HepG2 (cell line): ENCODE measurements around the gene CIITA. TPM values are rescaled to one million over a fixed set of nuclear protein-coding genes. Genes with fewer than 3 reads are reported as not detected.

Experiments used
- DBP ChIP-seq: sonication (generic); formaldehyde crosslinking; IDR thresholded peaks from 2 replicates; pipeline ENCODE4 v1.4.0; 2020; ENCODE audit warnings: missing genetic modification reagents; ENCODE audit errors: not compliant biosample characterization
- FOXJ3 ChIP-seq: sonication (generic); formaldehyde crosslinking; IDR thresholded peaks from 2 replicates; pipeline ENCODE4 v1.4.0; 2020; ENCODE audit warnings: missing genetic modification reagents, mild to moderate bottlenecking, borderline replicate concordance
- GATA4 ChIP-seq: sonication (generic); IDR thresholded peaks from 2 replicates; pipeline ENCODE4 v1.6.1; 2016; ENCODE audit warnings: antibody characterized with exemption, low read depth, borderline replicate concordance
- JDP2 ChIP-seq: sonication (generic); formaldehyde crosslinking; IDR thresholded peaks from 2 replicates; pipeline ENCODE4 v1.8.1; 2022; ENCODE audit warnings: missing genetic modification reagents, borderline replicate concordance
- MATR3 ChIP-seq: sonication (generic); formaldehyde crosslinking; IDR thresholded peaks from 2 replicates; pipeline ENCODE4 v1.4.0; 2020; ENCODE audit warnings: missing genetic modification reagents
- MTA3 ChIP-seq: sonication (generic); formaldehyde crosslinking; IDR thresholded peaks from 2 replicates; pipeline ENCODE4 v1.4.0; 2020; ENCODE audit warnings: missing genetic modification reagents
- PHF20 ChIP-seq: sonication (generic); formaldehyde crosslinking; IDR thresholded peaks from 2 replicates; pipeline ENCODE4 v1.5.0; 2020; ENCODE audit warnings: mild to moderate bottlenecking, missing genetic modification reagents
- PITX1 ChIP-seq: sonication (generic); formaldehyde crosslinking; IDR thresholded peaks from 2 replicates; pipeline ENCODE4 v1.5.1; 2020; ENCODE audit warnings: mild to moderate bottlenecking, missing genetic modification reagents
- PRMT3 ChIP-seq: sonication (generic); formaldehyde crosslinking; IDR thresholded peaks from 2 replicates; pipeline ENCODE4 v1.8.1; 2022; ENCODE audit warnings: low read depth, mild to moderate bottlenecking, moderate library complexity, missing genetic modification reagents, borderline replicate concordance
- RFXANK ChIP-seq: IDR thresholded peaks from 2 replicates; pipeline ENCODE4 v1.6.1; 2016
- SRY ChIP-seq: sonication (generic); formaldehyde crosslinking; IDR thresholded peaks from 2 replicates; pipeline ENCODE4 v1.8.0; 2022; ENCODE audit warnings: mild to moderate bottlenecking, missing genetic modification reagents
- STAT6 ChIP-seq: sonication (generic); formaldehyde crosslinking; IDR thresholded peaks from 2 replicates; pipeline ENCODE4 v1.4.0; 2020; ENCODE audit warnings: missing genetic modification reagents, mild to moderate bottlenecking, borderline replicate concordance
- ZFP90 ChIP-seq: sonication (generic); formaldehyde crosslinking; IDR thresholded peaks from 2 replicates; pipeline ENCODE4 v1.8.0; 2022; ENCODE audit warnings: missing genetic modification reagents, mild to moderate bottlenecking, inconsistent platforms, borderline replicate concordance
- ZNF235 ChIP-seq: sonication (generic); formaldehyde crosslinking; IDR thresholded peaks from 2 replicates; pipeline ENCODE4 v1.8.1; 2023; ENCODE audit warnings: mild to moderate bottlenecking, missing genetic modification reagents, borderline replicate concordance
- ZNF354B ChIP-seq: sonication (generic); formaldehyde crosslinking; IDR thresholded peaks from 2 replicates; pipeline ENCODE4 v1.8.0; 2022; ENCODE audit warnings: mild to moderate bottlenecking, missing genetic modification reagents
- ZNF562 ChIP-seq: sonication (generic); formaldehyde crosslinking; IDR thresholded peaks from 2 replicates; pipeline ENCODE4 v1.8.0; 2022; ENCODE audit warnings: missing genetic modification reagents, borderline replicate concordance
- ZSCAN30 ChIP-seq: sonication (generic); formaldehyde crosslinking; IDR thresholded peaks from 2 replicates; pipeline ENCODE4 v1.5.0; 2020; ENCODE audit warnings: mild to moderate bottlenecking, missing genetic modification reagents
- ZSCAN5A ChIP-seq: sonication (generic); formaldehyde crosslinking; IDR thresholded peaks from 2 replicates; pipeline ENCODE4 v1.8.0; 2022; ENCODE audit warnings: mild to moderate bottlenecking, missing genetic modification reagents, borderline replicate concordance
- polyA plus RNA-seq, 8 experiments: library from polyadenylated mRNA; depleted of rRNA in 3 of 8; stranded (reverse) in 7 of 8; unstranded in 1 of 8; fragments of >200 nt; fragmentation: Illumina TruSeq in 4 of 8; extraction: Trizol in 4 of 8; gene quantifications; 2 replicates each; pipeline versions ENCODE4 v1.2.1 to v1.2.3, GENCODE V29; 2011 to 2016; ENCODE audit warnings: low read depth in 4 of 8, missing spikeins in 1 of 8, mixed read lengths in 1 of 8; ENCODE audit not compliant: insufficient read depth in 1 of 8
- total RNA-seq, 5 experiments: library from RNA; depleted of rRNA; stranded (reverse); fragments of >200 nt; fragmentation: Illumina TruSeq; extraction: Trizol; gene quantifications; 2 replicates each; pipeline ENCODE4 v1.2.3, GENCODE V29; 2016; ENCODE audit warnings: low read depth in 1 of 5
- TF ChIP-seq, protein P1 (sequence below): sonication (generic); formaldehyde crosslinking; IDR thresholded peaks from 2 replicates; pipeline ENCODE4 v1.8.1; 2022; ENCODE audit warnings: low read depth, mild to moderate bottlenecking, missing genetic modification reagents

The CIITA gene
- total and polyA plus RNA-seq, 2 of the 13 experiments (the other 11 are each of a cell fraction or from before 2014, with no cell fraction given): 0.08 to 0.09 TPM

- no peak for TF ChIP-seq PRMT3 (CRISPR knock-in tag)
- TF ChIP-seq GATA4: no peak
- no peak for TF ChIP-seq ZSCAN30 (CRISPR knock-in tag)
- TF ChIP-seq RFXANK (CRISPR knock-in tag): no peak
- no peak for TF ChIP-seq ZNF354B (CRISPR knock-in tag)
- TF ChIP-seq ZNF562 (CRISPR knock-in tag): no peak
- TF ChIP-seq JDP2 (CRISPR knock-in tag): no peak
- no peak for TF ChIP-seq FOXJ3 (CRISPR knock-in tag)
- TF ChIP-seq STAT6 (CRISPR knock-in tag): no peak
- TF ChIP-seq, protein P1, sequence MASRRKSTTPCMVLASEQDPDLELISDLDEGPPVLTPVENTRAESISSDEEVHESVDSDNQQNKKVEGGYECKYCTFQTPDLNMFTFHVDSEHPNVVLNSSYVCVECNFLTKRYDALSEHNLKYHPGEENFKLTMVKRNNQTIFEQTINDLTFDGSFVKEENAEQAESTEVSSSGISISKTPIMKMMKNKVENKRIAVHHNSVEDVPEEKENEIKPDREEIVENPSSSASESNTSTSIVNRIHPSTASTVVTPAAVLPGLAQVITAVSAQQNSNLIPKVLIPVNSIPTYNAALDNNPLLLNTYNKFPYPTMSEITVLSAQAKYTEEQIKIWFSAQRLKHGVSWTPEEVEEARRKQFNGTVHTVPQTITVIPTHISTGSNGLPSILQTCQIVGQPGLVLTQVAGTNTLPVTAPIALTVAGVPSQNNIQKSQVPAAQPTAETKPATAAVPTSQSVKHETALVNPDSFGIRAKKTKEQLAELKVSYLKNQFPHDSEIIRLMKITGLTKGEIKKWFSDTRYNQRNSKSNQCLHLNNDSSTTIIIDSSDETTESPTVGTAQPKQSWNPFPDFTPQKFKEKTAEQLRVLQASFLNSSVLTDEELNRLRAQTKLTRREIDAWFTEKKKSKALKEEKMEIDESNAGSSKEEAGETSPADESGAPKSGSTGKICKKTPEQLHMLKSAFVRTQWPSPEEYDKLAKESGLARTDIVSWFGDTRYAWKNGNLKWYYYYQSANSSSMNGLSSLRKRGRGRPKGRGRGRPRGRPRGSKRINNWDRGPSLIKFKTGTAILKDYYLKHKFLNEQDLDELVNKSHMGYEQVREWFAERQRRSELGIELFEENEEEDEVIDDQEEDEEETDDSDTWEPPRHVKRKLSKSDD: no peak
- TF ChIP-seq DBP (CRISPR knock-in tag): no peak
- no peak for TF ChIP-seq MTA3 (CRISPR knock-in tag)
- peak; percentile 33; the same call in 1 of the 2 replicates for TF ChIP-seq ZNF235 (CRISPR knock-in tag)
- TF ChIP-seq PHF20: no peak
- no peak; the same call in 1 of the 2 replicates for TF ChIP-seq MATR3 (CRISPR knock-in tag)
- no peak for TF ChIP-seq ZSCAN5A
- TF ChIP-seq ZFP90 (CRISPR knock-in tag): 0 out of 2 replicates have a peak, but pooled peaks have one; percentile 1
- TF ChIP-seq PITX1 (CRISPR knock-in tag): peak; percentile 72; the same call in 1 of the 2 replicates
- TF ChIP-seq SRY: no peak
Observed at GRCh38 chr16:10923650-10924214, 46.7 kb downstream of the CIITA start (continued).
